Measurements from ENCODE around the gene APEH.

APEH gene

GRCh38 chr3:49727154-49727923 is 53.2 kb downstream of the APEH start:
- DNase-seq (ENCODE audit: low spot score) = no peak

GRCh38 chr3:49727924-49728361 is 53.8 kb downstream of the APEH start:
- no peak for DNase-seq (ENCODE audit: low spot score)

GRCh38 chr3:49729966-49730609 is 55.9 kb downstream of the APEH start:
- no peak for DNase-seq (ENCODE audit: low spot score)

GRCh38 chr3:49732597-49732996 is 58.4 kb downstream of the APEH start:
- DNase-seq (ENCODE audit: low spot score) = no peak

GRCh38 chr3:49733551-49733950 is 59.4 kb downstream of the APEH start:
- DNase-seq (ENCODE audit: low spot score) = no peak

Small RNA genes within 50 kb of the gene (small RNA-seq; reads per million reads assigned to genes)
- 0 reads per million in 2 experiments for gene AMIGO3
